ENCODE data around the gene FOXE3.
"Not testable (repeated sequence)": the region's sequence is repeated elsewhere in the genome, so short reads cannot be mapped to it uniquely, and the experiment has no call there.

The FOXE3 gene

GRCh38 chr1:47442202-47442601, 26.1 kb downstream of the FOXE3 start:
- DNase-seq (ENCODE audit: insufficient read length, low spot score), result no peak
- no peak for TF ChIP-seq POLR2A (IDR thresholded peaks at IDR 0.05; ENCODE audit: low read depth, low read length)
- no peak for FAIRE-seq

- no peak for TF ChIP-seq POLR2A (IDR thresholded peaks at IDR 0.05; ENCODE audit: low read depth, low read length)
- no peak for FAIRE-seq
These were observed 26.9 kb downstream of the FOXE3 start for GRCh38 chr1:47442842-47443529.

GRCh38 chr1:47443530-47444296, 27.6 kb downstream of the FOXE3 start:
- no peak for TF ChIP-seq POLR2A (IDR thresholded peaks at IDR 0.05; ENCODE audit: low read depth, low read length)
- no peak for FAIRE-seq
- no peak for DNase-seq (ENCODE audit: insufficient read length, low spot score)

More at GRCh38 chr1:47442842-47443529, 26.9 kb downstream of the FOXE3 start:
- no peak for DNase-seq (ENCODE audit: insufficient read length, low spot score)

DNA sequence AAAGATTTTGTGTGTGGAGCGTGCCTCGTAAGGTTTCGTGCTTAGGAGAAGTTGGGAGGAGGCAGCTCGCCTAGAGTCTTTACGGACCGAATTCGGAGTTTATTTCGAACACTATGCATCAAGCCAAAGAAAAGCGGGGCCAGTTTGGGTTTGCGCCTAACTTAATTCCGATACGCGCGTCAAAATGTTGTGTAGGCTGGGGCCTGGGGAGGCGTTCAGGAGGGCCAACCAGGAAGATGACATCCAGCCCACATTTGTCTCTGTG, 28.1 kb downstream of the FOXE3 start:
- FAIRE-seq (no peak), DNase-seq (ENCODE audit: insufficient read length, low spot score) (no peak)

GRCh38 chr1:47444562-47445465, 28.7 kb downstream of the FOXE3 start:
- no peak for TF ChIP-seq POLR2A (IDR thresholded peaks at IDR 0.05; ENCODE audit: low read depth, low read length)
- FAIRE-seq (no peak), DNase-seq (ENCODE audit: insufficient read length, low spot score) (no peak)

More for the DNA sequence above, 28.1 kb downstream of the FOXE3 start:
- no peak for TF ChIP-seq POLR2A (IDR thresholded peaks at IDR 0.05; ENCODE audit: low read depth, low read length)

DNA sequence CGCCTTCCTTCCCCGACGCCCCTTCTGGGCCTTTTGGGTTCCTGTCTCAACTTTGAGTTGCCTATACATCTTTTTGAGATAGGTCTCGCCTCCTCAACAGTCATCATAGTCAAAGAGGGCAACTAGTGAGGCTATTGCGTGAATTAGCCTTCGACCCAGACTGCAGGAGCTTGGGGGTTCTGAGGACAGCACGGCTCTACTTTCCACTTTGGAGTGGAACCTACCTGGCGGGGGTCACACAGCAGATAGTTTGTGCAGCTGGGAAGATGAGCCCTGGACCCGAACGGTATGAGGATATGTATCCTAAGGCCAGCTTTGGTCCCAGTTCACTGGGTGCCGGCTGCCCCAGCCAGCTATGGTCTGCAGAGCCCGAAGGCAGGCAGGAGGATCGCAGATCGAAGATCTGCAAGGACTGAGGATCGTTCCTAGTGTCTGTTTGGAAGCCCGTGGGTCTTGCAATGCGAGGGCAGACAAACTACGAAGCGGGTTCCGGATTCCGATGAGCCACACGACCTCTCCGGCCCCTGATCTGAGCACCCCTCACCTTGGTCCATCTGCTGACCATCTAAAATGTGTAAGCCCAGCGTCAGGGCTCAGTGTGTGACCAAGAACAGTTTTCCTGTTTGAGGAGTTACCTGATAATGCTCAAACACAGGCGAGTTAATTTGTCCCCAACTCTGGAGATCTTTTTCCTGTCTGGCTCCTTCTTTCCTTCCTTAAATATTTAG, 29.9 kb downstream of the FOXE3 start:
- FAIRE-seq (no peak), DNase-seq (ENCODE audit: insufficient read length, low spot score) (no peak)
- TF ChIP-seq POLR2A (IDR thresholded peaks at IDR 0.05; ENCODE audit: low read depth, low read length), result no peak

DNA sequence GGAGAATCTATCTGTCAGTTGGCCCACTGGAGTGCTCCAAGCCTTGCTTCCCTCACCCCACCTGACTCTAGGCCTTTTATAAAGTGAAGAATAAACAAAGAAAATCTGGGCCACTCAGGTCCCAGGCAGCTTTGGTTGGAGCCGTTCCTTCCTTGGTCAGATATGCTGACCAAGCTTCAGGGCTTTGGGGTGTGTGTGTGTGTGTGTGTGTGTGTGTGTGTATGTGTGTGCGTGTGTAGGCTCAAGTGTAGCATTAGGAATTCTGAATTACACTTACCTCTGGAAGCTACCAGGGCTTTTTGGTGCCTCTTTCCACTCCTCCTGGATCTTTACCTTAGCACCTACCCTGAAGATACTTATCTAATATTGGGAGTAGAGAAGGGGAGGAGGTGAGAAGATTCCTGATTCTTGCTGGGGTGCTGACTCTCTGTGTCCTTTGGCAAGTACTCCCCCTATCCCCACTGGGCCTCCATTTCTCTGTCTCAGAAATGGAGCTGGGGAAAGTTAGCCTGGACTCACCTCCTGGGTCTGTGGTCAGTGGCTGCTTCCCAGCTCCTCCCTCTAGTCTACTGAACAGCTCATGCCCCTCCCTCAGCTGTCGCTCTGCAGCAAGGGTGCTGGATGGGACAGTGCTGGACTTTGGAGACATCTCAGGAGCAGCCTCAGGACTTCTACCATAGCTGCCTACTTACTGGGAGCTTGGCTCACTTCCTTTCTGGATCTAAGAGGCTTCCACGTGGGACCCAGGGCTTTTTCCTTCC, 32.6 kb downstream of the FOXE3 start:
- TF ChIP-seq POLR2A (IDR thresholded peaks at IDR 0.05; ENCODE audit: low read depth, low read length), result no peak
- FAIRE-seq (no peak), DNase-seq (ENCODE audit: insufficient read length, low spot score) (no peak)

- no peak for FAIRE-seq
- no peak for TF ChIP-seq POLR2A (IDR thresholded peaks at IDR 0.05; ENCODE audit: low read depth, low read length)
- DNase-seq (ENCODE audit: insufficient read length, low spot score), result no peak
These were observed 33.9 kb downstream of the FOXE3 start for GRCh38 chr1:47449822-47450552.

GRCh38 chr1:47450606-47451005, 34.5 kb downstream of the FOXE3 start:
- no peak for TF ChIP-seq POLR2A (IDR thresholded peaks at IDR 0.05; ENCODE audit: low read depth, low read length)
- no peak for FAIRE-seq
- DNase-seq (ENCODE audit: insufficient read length, low spot score), result no peak

GRCh38 chr1:47452426-47452825, 36.3 kb downstream of the FOXE3 start:
- no peak for TF ChIP-seq POLR2A (IDR thresholded peaks at IDR 0.05; ENCODE audit: low read depth, low read length)
- DNase-seq (ENCODE audit: insufficient read length, low spot score), result no peak
- FAIRE-seq, result no peak

DNA sequence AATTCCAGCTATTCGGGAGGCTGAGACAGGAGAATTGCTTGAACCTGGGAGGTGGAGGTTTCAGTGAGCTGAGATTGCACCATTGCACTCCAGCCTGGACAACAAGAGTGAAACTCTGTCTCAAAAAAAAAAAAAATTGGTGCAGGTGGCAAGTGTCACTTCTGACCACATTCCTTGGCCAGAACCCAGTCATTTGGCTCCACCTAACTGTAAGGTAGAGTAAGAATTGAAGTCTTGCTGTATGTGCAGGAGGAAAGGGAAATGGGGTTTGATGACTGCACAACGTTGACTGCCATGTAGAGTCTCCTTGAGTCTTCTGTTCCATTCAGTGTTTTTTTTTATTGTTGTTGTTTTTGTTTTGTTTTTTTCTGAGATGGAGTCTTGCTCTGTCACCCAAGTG, 37.8 kb downstream of the FOXE3 start:
- DNase-seq (ENCODE audit: insufficient read length, low spot score); FAIRE-seq: not testable (repeated sequence)

GRCh38 chr1:47456250-47456649, 40.2 kb downstream of the FOXE3 start:
- TF ChIP-seq POLR2A (IDR thresholded peaks at IDR 0.05; ENCODE audit: low read depth, low read length), result no peak
- no peak for DNase-seq (ENCODE audit: insufficient read length, low spot score)
- no peak for FAIRE-seq

GRCh38 chr1:47457547-47457946, 41.5 kb downstream of the FOXE3 start:
- FAIRE-seq; DNase-seq (ENCODE audit: insufficient read length, low spot score): not testable (repeated sequence)

Measured in H54 (cell line).